Body of pancreas (tissue), 4 donors: ENCODE measurements around the gene DPY19L3. TPM values are rescaled to one million over a fixed set of nuclear protein-coding genes. Genes with fewer than 3 reads are reported as not detected.

ENCODE experiments used
- ATAC-seq: fragments of 150-250 bp; one replicate; pipeline ENCODE4 v1.9.1; 2016
- DNase-seq, 4 donors: peaks; one replicate each; pipeline ENCODE4 v3.0.0-alpha.2; 2019
- H3K27ac ChIP-seq, 4 donors: fragments of 200-600 bp; sonication (generic); 1 replicate in 3 of 4; 2 replicates in 1 of 4; pipeline versions ENCODE4 v1.5.1 to v1.6.1; 2016 to 2019; ENCODE audit warnings: mild to moderate bottlenecking in 1 of 4, mixed read lengths in 1 of 4, moderate library complexity in 1 of 4
- H3K27me3 ChIP-seq, 2 donors: fragments of 200-600 bp; sonication (generic); one replicate each; pipeline ENCODE4 v1.6.0; 2016; ENCODE audit warnings: mild to moderate bottlenecking in 1 of 2
- H3K36me3 ChIP-seq, 2 donors: fragments of 200-600 bp; sonication (generic); replicated peaks in 1 of 2; 2 replicates each; pipeline ENCODE4 v1.5.1; 2016; ENCODE audit warnings: low read depth in 2 of 2; ENCODE audit not compliant: insufficient read depth in 1 of 2
- H3K4me1 ChIP-seq: fragments of 200-600 bp; sonication (generic); one replicate; pipeline ENCODE4 v1.6.0; 2016
- H3K4me3 ChIP-seq, 2 donors: fragments of 200-600 bp; sonication (generic); 1 replicate in 1 of 2; 2 replicates in 1 of 2; pipeline ENCODE4 v1.5.1; 2016 to 2019
- H3K9me3 ChIP-seq, 3 donors: fragments of 200-600 bp; sonication (generic); 1 replicate in 2 of 3; 2 replicates in 1 of 3; pipeline ENCODE4 v1.5.1; 2016
- CTCF ChIP-seq, 7 experiments: fragments of 450-650 bp in 4 of 7; fragments of 200-600 bp in 3 of 7; sonication (generic) in 3 of 7; IDR thresholded peaks; one replicate each; pipeline ENCODE4 v1.5.1; 2016 to 2019; ENCODE audit warnings: antibody characterized with exemption in 7 of 7
- POLR2A ChIP-seq, 3 donors: fragments of 450-650 bp; IDR thresholded peaks; one replicate each; pipeline ENCODE4 v1.6.1; 2016; ENCODE audit warnings: antibody characterized with exemption in 3 of 3, mild to moderate bottlenecking in 2 of 3
- WGBS, 2 donors: methylation state at CpG; one replicate each; pipeline ENCODE4 v1.1.5; 2017; 5-methylcytosine and 5-hydroxymethylcytosine counted together
- intact Hi-C: fragments of 100-400 bp; cut with DNase I; formaldehyde crosslinking; loops from one replicate; pipeline ENCODE4 v1.15.1; 2023
- total RNA-seq, 2 donors: library from RNA; depleted of rRNA; stranded (reverse); fragments of >200 nt; gene quantifications; one replicate each; pipeline ENCODE4 v1.1.0, GENCODE V29; 2016

The DPY19L3 gene
- total RNA-seq, 2 donors from 2014 or later, result 14.3 to 24.4 TPM

GRCh38 chr19:32388393-32388855 is 17.1 kb upstream of the DPY19L3 start:
- Histone ChIP-seq H3K36me3 (no peaks in the 10 kb centered on the region), H3K27ac (peak overlapping the region in 2 of 4 donors; percentile 34 to 59), H3K27me3 (no peaks in the 10 kb centered on the region), H3K9me3 (no peaks in the 10 kb centered on the region), H3K4me1 (peaks cover 21% of the 10 kb centered on the region), H3K4me3 (no peak overlapping the region)
- 94 to 95% methylated on average over 3 of the region's 3 CpGs for whole genome bisulfite sequencing, 2 donors
- DNase-seq (no peak), ATAC-seq (no peak)
- TF ChIP-seq POLR2A (IDR thresholded peaks at IDR 0.05) (no peak), CTCF (IDR thresholded peaks at IDR 0.05) (no peak)
- intact Hi-C loops, result no loop called here

- Histone ChIP-seq H3K4me3 (no peak overlapping the region), H3K9me3 (no peaks in the 10 kb centered on the region), H3K27ac (no peak overlapping the region), H3K27me3 (no peaks in the 10 kb centered on the region), H3K36me3 (no peaks in the 10 kb centered on the region), H3K4me1 (peaks cover 7% of the 10 kb centered on the region)
- ATAC-seq, result no peak
- DNase-seq, result no peak
- TF ChIP-seq POLR2A (IDR thresholded peaks at IDR 0.05), result no peak
- TF ChIP-seq CTCF (IDR thresholded peaks at IDR 0.05), result no peak
- 92 to 94% methylated on average over 3 of the region's 3 CpGs for WGBS, 2 donors
- intact Hi-C loops, result no loop called here
Measured at GRCh38 chr19:32392901-32393300, 12.7 kb upstream of the DPY19L3 start.

- peak in 1 of 4 donors; percentile 24 for DNase-seq
- Histone ChIP-seq H3K9me3 (no peaks in the 10 kb centered on the region), H3K27ac (no peak overlapping the region), H3K27me3 (no peaks in the 10 kb centered on the region), H3K36me3 (no peaks in the 10 kb centered on the region), H3K4me1 (no peaks in the 10 kb centered on the region), H3K4me3 (no peak overlapping the region)
- ATAC-seq, result no peak
- 67 to 68% methylated on average over 6 of the region's 6 CpGs for WGBS, 2 donors
- intact Hi-C loops, result no loop called here
- TF ChIP-seq POLR2A (IDR thresholded peaks at IDR 0.05) (no peak), CTCF (IDR thresholded peaks at IDR 0.05) (no peak)
Measured at GRCh38 chr19:32396046-32396652, 9.4 kb upstream of the DPY19L3 start.

GRCh38 chr19:32397671-32398101 is 7.9 kb upstream of the DPY19L3 start:
- intact Hi-C loops, result no loop called here
- Histone ChIP-seq H3K27me3 (no peaks in the 10 kb centered on the region), H3K9me3 (no peaks in the 10 kb centered on the region), H3K4me3 (no peak overlapping the region), H3K4me1 (no peaks in the 10 kb centered on the region), H3K27ac (no peak overlapping the region), H3K36me3 (no peaks in the 10 kb centered on the region)
- 59 to 66% methylated on average over 5 of the region's 5 CpGs for WGBS, 2 donors
- TF ChIP-seq POLR2A (IDR thresholded peaks at IDR 0.05) (no peak), CTCF (IDR thresholded peaks at IDR 0.05) (no peak)
- no peak for ATAC-seq
- DNase-seq, result no peak

- peaks cover 18% of the 10 kb centered on the region for H3K4me1 ChIP-seq
- WGBS, 2 donors, result 84 to 100% methylated on average over 1 of the region's 1 CpG
Measured at GRCh38 chr19:32401992-32402391, 3.6 kb upstream of the DPY19L3 start.

More at GRCh38 chr19:32401992-32402391, 3.6 kb upstream of the DPY19L3 start:
- ATAC-seq (no peak), DNase-seq (no peak)
- Histone ChIP-seq H3K27me3 (no peaks in the 10 kb centered on the region), H3K27ac (no peak overlapping the region), H3K9me3 (no peaks in the 10 kb centered on the region), H3K4me3 (no peak overlapping the region), H3K36me3 (no peaks in the 10 kb centered on the region)
- TF ChIP-seq POLR2A (IDR thresholded peaks at IDR 0.05) (no peak), CTCF (IDR thresholded peaks at IDR 0.05) (no peak)
- intact Hi-C loops, result loop anchor here (5.0 kb wide), 1 partner anchor 65 kb away; no protein-coding TSS in a partner anchor
